ENCODE measurements around the gene ZBTB33. TPM values are rescaled to one million over a fixed set of nuclear protein-coding genes. Genes with fewer than 3 reads are reported as not detected.

ZBTB33 gene
- total and polyA plus RNA-seq, 10 donors: 4.7 to 23.7 (median 17.4) TPM

DNA sequence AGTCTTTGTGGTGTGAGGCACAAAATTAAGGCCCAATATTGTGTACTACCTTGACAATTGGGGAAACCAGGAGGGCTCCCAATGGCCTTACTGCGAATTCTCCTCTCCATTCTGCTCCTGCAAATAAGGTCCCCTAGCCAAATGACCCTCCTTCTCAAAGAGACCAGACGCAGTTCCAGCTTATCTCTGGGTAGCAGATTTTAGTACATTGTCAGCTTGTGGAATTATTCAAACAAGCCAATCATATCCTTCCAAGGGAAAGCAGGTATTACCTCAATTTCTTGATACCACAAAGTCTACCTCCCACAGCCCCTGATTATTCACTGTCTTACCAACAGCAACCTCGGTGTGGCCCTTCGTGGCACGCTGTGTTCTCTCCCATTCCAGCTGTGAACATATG lies 7.8 kb upstream of the ZBTB33 start:
- WGBS, 5 donors: 81 to 93% (median 87%) methylated on average over 5 of the region's 5 CpGs

DNA sequence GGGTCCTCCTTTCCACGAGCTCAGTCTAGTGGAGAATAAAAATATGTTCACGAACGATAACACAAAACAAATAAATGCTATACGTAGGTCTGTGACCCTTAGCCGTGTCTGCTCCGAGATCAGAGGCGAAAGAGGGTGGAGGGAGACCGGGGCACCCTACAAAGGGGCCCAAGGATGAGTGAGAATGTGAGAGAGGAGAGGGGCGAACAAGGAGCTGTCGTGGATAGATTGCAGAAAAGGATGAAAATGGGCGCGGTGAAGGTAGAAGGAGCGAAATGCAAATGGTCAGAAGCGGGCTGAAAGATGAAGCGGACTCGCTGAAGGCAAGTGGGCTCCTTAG lies 6.2 kb upstream of the ZBTB33 start:
- intact Hi-C loops (cut with DNase I; ENCODE audit: low total_unique reads): no loop called here
- WGBS, 5 donors: 1 to 36% (median 1%) methylated on average over 16 of the region's 16 CpGs
- Histone ChIP-seq H3K36me3 (peaks cover 0 to 8% (median 0%) of the 10 kb centered on the region in 6 donors), H3K4me3 (peak overlapping the region; percentile 30 to 79 (median 62)), H3K27me3 (replicated peaks in 1 of 7) (no peaks in the 10 kb centered on the region), H3K27ac (peak overlapping the region; percentile 60 to 88 (median 86)), H3K4me1 (peaks cover 4 to 20% (median 13%) of the 10 kb centered on the region in 6 donors), H3K9me3 (no peaks in the 10 kb centered on the region)
- TF ChIP-seq POLR2A (IDR thresholded peaks at IDR 0.05) (no peak), POLR2AphosphoS5 (IDR thresholded peaks at IDR 0.05) (no peak)
- TF ChIP-seq, protein P1, sequence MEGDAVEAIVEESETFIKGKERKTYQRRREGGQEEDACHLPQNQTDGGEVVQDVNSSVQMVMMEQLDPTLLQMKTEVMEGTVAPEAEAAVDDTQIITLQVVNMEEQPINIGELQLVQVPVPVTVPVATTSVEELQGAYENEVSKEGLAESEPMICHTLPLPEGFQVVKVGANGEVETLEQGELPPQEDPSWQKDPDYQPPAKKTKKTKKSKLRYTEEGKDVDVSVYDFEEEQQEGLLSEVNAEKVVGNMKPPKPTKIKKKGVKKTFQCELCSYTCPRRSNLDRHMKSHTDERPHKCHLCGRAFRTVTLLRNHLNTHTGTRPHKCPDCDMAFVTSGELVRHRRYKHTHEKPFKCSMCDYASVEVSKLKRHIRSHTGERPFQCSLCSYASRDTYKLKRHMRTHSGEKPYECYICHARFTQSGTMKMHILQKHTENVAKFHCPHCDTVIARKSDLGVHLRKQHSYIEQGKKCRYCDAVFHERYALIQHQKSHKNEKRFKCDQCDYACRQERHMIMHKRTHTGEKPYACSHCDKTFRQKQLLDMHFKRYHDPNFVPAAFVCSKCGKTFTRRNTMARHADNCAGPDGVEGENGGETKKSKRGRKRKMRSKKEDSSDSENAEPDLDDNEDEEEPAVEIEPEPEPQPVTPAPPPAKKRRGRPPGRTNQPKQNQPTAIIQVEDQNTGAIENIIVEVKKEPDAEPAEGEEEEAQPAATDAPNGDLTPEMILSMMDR (IDR thresholded peaks at IDR 0.05 in 8 of 11, conservative IDR thresholded peaks at IDR 0.05 in 3 of 11): no peak
- DNase-seq: no peak

More for the DNA sequence above, 7.8 kb upstream of the ZBTB33 start:
- peaks cover 4 to 20% (median 13%) of the 10 kb centered on the region in 6 donors for H3K4me1 ChIP-seq
- H3K9me3 ChIP-seq: no peaks in the 10 kb centered on the region
- no peaks in the 10 kb centered on the region for H3K27me3 ChIP-seq (replicated peaks in 1 of 7)
- no peak for DNase-seq
- no peak overlapping the region for H3K4me3 ChIP-seq
- TF ChIP-seq POLR2A (IDR thresholded peaks at IDR 0.05): no peak
- TF ChIP-seq, protein P1 (IDR thresholded peaks at IDR 0.05 in 8 of 11, conservative IDR thresholded peaks at IDR 0.05 in 3 of 11): no peak
- no peak for TF ChIP-seq POLR2AphosphoS5 (IDR thresholded peaks at IDR 0.05)
- H3K27ac ChIP-seq: no peak overlapping the region
- H3K36me3 ChIP-seq: peaks cover 0 to 15% (median 0%) of the 10 kb centered on the region in 6 donors
- intact Hi-C loops (cut with DNase I; ENCODE audit: low total_unique reads): no loop called here

DNA sequence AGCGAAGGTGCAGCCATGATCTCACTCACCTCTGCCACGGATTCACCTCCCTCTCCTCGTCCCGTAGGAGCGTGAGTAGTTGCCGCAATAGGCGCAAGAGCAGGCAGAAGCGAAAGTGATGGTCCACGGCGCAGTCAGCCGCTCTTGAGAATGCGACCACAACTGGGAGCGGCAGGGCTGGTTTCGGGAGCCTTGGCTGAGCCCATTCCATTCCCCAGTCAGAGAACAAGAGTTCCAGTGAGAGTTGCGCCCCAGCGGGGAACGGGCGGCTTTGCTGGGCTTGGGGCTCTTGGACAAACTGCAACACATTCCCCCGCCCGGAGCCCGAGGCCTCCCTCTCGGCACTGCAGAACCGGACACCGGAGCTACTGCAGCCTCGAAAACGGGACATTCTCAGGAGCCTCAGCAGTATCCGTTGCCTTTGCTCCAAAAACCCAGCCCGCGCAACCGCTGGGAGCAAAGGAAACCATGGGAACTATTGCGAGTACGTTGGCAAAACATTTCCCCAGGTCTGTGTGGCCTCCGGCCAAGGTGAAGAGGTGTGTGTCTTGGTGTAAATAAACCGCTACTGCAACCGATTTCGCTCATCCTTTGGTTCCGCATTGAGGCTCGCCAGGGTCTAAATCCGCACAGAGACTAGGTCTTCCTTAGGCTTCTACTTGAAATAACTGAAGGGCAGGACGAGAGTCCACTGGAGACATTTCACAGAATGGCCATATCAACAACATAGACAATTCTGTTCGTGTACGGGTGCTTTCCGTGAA lies 5.7 kb upstream of the ZBTB33 start:
- peak; percentile 87 for DNase-seq
- WGBS, 5 donors: 1 to 52% (median 2%) methylated on average over 24 to 43 of the region's 43 CpGs
- no peaks in the 10 kb centered on the region for H3K27me3 ChIP-seq (replicated peaks in 1 of 7)
- intact Hi-C loops (cut with DNase I; ENCODE audit: low total_unique reads): no loop called here
- no peaks in the 10 kb centered on the region for H3K9me3 ChIP-seq
- H3K27ac ChIP-seq: peak overlapping the region; percentile 60 to 88 (median 86)
- TF ChIP-seq POLR2A (IDR thresholded peaks at IDR 0.05): no peak
- TF ChIP-seq POLR2AphosphoS5 (IDR thresholded peaks at IDR 0.05): peak; percentile 67 to 75 (median 72)
- peak overlapping the region; percentile 30 to 79 (median 62) for H3K4me3 ChIP-seq
- H3K36me3 ChIP-seq: peaks cover 0 to 2% (median 0%) of the 10 kb centered on the region in 6 donors
- peaks cover 4 to 21% (median 14%) of the 10 kb centered on the region in 6 donors for H3K4me1 ChIP-seq

DNA sequence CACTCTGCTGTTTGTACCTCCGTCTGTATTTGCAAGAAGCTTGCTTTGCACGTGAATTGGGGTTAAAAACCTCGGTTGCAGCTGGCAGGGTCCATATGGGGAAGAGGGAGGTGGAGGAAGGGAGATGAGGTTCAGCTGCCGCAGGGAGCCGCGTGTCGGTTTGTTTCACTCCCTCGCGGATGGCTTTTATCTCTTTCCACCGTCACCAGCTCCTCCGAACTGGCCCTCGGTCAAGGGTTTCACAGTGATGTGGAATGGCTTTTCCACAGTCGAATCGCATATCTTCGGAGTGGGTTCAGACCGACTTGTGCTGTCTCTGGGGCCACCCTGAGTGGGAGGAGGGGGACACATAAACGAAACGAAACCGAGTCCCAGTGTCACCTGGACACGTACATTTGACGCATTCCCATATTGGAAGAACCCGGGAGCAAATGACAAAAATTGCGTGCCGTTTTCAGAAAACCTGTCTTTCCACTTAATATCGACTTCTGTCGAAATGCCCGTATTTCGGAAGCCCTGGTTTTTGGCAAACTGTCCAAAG lies 929 bp downstream of the ZBTB33 start:
- Histone ChIP-seq H3K27me3 (replicated peaks in 1 of 7) (no peaks in the 10 kb centered on the region), H3K36me3 (peaks cover 0 to 30% (median 5%) of the 10 kb centered on the region in 6 donors), H3K27ac (peak overlapping the region in 7 of 8 donors; percentile 88 to 94 (median 93)), H3K9me3 (no peaks in the 10 kb centered on the region), H3K4me3 (peak overlapping the region; percentile 42 to 80 (median 56)), H3K4me1 (peaks cover 0 to 26% (median 16%) of the 10 kb centered on the region in 6 donors)
- 0 to 48% (median 3%) methylated on average over 26 to 28 of the region's 28 CpGs for whole genome bisulfite sequencing, 5 donors
- TF ChIP-seq POLR2A (IDR thresholded peaks at IDR 0.05) (no peak), POLR2AphosphoS5 (IDR thresholded peaks at IDR 0.05) (no peak)
- TF ChIP-seq, protein P1 (IDR thresholded peaks at IDR 0.05 in 8 of 11, conservative IDR thresholded peaks at IDR 0.05 in 3 of 11): no peak
- intact Hi-C loops (cut with DNase I; ENCODE audit: low total_unique reads): no loop called here
- peak; percentile 80 for DNase-seq
